GM21825 (cell line): ENCODE data around the gene CAVIN3.

Experiments
- ATAC-seq: cut with Tn5 transposase; IDR thresholded peaks from one replicate; pipeline ENCODE4 v1.9.1; 2021; ENCODE audit warnings: mild to moderate bottlenecking, moderate library complexity; ENCODE audit not compliant: unreplicated experiment

Gene CAVIN3

GRCh38 chr11:6271598-6271997, 48.7 kb downstream of the CAVIN3 start:
- no peak for ATAC-seq

- ATAC-seq: no peak
Measured at GRCh38 chr11:6270584-6271246, 49.6 kb downstream of the CAVIN3 start.

- ATAC-seq: no peak
Measured at GRCh38 chr11:6269994-6270393, 50.3 kb downstream of the CAVIN3 start.
